Brain microvascular endothelial cell (primary cell): ENCODE results near the gene RDX.
A peak's percentile ranks its signal among the peaks of the same experiment; 100 is the strongest.
"Not testable (repeated sequence)": the region's sequence is repeated elsewhere in the genome, so short reads cannot be mapped to it uniquely, and the experiment has no call there.

ENCODE experiments used
- DNase-seq: peaks from one replicate; pipeline ENCODE4 v3.0.0-alpha.2; 2020
- H3K27ac ChIP-seq: fragments of 250-450 bp; sonication (Bioruptor Pico); 2 replicates; pipeline ENCODE4 v1.5.1; 2020; ENCODE audit warnings: mild to moderate bottlenecking, moderate library complexity
- H3K27me3 ChIP-seq: fragments of 250-450 bp; sonication (Bioruptor Pico); replicated peaks from 2 replicates; pipeline ENCODE4 v1.5.1; 2020; ENCODE audit warnings: mild to moderate bottlenecking
- H3K36me3 ChIP-seq: fragments of 250-450 bp; sonication (Bioruptor Pico); replicated peaks from 2 replicates; pipeline ENCODE4 v1.5.1; 2020; ENCODE audit warnings: mild to moderate bottlenecking
- H3K4me3 ChIP-seq: 2 replicates; pipeline ENCODE4 v1.5.1; 2011; ENCODE audit warnings: low read depth, mild to moderate bottlenecking, control low read depth, low read length, moderate library complexity
- in situ Hi-C: cut with HindIII; loops from 2 replicates; pipeline ENCODE4 v1.10.0; 2017; ENCODE audit warnings: low sequenced_read_pairs, low pct_ligation_motif_present
- TF ChIP-seq, protein P1 (sequence below): IDR thresholded peaks from 2 replicates; pipeline ENCODE4 v1.5.1; 2011; ENCODE audit warnings: low read depth, mild to moderate bottlenecking, moderate library complexity, low read length, control low read depth, inconsistent platforms; ENCODE audit errors: missing control alignments

Gene RDX

DNA sequence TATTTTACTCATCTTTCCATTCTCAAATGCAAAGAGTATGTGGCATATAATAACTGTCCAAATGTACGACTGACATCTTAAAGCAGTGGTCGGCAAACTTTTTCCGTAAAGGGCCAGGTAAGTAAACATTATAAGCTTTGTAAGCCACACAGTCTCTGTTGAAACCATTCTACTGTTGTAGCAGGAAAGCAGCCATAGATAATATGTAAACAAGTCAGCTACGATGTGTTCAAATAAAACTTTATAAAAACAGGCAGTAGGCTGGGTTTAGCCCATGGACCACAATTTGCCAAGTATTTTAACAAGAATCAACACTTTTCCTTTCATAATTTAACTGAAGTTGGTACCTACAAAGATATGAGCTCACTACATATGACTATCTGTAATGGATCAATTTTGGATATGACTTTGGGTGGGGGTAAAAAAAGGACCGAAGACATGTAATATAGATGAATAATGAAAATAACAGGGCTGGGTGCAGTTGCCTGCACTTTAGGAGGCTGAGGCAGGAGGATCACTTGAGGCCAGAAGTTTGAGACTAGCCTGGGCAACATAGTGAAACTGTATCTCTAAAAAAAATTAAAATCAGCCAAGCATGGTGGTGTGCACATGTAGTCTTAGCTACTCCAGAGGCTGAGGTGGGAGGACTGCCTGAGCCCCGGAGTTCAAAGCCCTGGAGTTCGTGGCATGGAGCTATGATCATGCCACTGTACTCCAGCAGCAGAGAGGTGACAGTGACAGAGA lies 5.7 kb downstream of the RDX start:
- H3K4me3 ChIP-seq = no peak overlapping the region
- H3K36me3 ChIP-seq = no peaks in the 10 kb centered on the region
- H3K27ac ChIP-seq = no peak overlapping the region
- H3K27me3 ChIP-seq = no peaks in the 10 kb centered on the region
- in situ Hi-C loops = no loop called here
- DNase-seq = no peak
- TF ChIP-seq, protein P1, sequence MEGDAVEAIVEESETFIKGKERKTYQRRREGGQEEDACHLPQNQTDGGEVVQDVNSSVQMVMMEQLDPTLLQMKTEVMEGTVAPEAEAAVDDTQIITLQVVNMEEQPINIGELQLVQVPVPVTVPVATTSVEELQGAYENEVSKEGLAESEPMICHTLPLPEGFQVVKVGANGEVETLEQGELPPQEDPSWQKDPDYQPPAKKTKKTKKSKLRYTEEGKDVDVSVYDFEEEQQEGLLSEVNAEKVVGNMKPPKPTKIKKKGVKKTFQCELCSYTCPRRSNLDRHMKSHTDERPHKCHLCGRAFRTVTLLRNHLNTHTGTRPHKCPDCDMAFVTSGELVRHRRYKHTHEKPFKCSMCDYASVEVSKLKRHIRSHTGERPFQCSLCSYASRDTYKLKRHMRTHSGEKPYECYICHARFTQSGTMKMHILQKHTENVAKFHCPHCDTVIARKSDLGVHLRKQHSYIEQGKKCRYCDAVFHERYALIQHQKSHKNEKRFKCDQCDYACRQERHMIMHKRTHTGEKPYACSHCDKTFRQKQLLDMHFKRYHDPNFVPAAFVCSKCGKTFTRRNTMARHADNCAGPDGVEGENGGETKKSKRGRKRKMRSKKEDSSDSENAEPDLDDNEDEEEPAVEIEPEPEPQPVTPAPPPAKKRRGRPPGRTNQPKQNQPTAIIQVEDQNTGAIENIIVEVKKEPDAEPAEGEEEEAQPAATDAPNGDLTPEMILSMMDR = no peak

GRCh38 chr11:110289472-110289871 lies 6.9 kb downstream of the RDX start:
- H3K27me3 ChIP-seq = no peaks in the 10 kb centered on the region
- H3K4me3 ChIP-seq = no peak overlapping the region
- no peaks in the 10 kb centered on the region for H3K36me3 ChIP-seq
- peak; percentile 80 for DNase-seq
- in situ Hi-C loops = no loop called here
- TF ChIP-seq, protein P1 = no peak
- no peak overlapping the region for H3K27ac ChIP-seq

DNA sequence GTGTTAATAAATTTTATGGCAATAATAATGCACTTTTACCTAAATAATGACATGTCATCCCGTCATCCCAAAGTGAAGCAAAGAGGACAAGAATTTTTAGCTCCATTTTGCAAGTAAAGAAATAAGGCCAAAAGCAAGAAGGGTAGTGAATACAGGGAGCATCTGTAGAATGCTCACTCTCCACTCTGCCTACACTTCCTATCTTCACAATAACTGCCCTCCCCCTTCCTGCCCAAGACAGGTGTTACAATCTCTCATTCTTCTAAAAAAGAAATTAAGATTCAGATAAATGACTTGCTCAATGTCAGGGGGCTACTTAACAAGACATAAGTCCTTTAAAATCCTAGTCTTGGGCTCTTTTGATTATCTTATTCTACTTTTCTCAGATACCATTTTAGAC lies 8.9 kb downstream of the RDX start:
- Histone ChIP-seq H3K4me3 (no peak overlapping the region), H3K27ac (no peak overlapping the region), H3K36me3 (no peaks in the 10 kb centered on the region), H3K27me3 (no peaks in the 10 kb centered on the region)
- DNase-seq = no peak
- TF ChIP-seq, protein P1 = no peak
- in situ Hi-C loops = no loop called here

DNA sequence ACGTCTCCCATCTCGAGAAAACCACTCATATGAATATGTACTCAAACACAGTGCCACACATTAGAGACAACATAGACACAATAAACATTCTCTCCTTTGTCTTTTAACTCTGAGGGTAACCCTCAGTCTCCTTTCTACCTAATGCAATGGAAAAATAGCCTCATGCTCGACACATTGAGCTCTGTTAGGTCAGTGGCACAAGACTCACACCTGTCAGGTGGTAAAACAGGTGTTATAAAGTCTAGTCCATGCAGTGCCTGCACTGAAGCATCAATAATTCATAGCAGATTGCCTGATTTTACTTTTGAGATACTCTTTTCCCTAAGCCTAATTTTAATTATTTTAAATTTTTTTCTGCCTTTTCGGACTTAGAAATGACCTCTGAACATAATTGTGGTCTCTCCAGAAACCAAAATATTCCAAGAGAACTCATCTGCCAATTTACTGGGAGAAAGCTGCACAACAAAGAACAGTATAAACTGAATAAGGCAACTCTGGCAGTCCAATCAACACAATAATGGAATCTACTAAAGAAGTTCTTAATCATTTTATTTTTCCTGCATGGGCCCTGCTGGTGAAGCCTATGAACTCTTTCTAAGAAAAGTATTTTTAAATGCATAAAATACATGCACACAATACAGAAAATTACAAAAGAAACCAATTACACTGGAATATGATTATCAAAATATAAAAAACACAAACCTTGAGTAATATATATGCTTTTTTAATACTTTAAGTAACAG lies 9.9 kb downstream of the RDX start:
- Histone ChIP-seq H3K27ac (no peak overlapping the region), H3K4me3 (no peak overlapping the region), H3K27me3 (no peaks in the 10 kb centered on the region), H3K36me3 (no peaks in the 10 kb centered on the region)
- TF ChIP-seq, protein P1 = no peak
- no peak for DNase-seq
- in situ Hi-C loops = no loop called here

GRCh38 chr11:110283862-110284261 lies 12.6 kb downstream of the RDX start:
- in situ Hi-C loops = no loop called here
- TF ChIP-seq, protein P1 = no peak

DNA sequence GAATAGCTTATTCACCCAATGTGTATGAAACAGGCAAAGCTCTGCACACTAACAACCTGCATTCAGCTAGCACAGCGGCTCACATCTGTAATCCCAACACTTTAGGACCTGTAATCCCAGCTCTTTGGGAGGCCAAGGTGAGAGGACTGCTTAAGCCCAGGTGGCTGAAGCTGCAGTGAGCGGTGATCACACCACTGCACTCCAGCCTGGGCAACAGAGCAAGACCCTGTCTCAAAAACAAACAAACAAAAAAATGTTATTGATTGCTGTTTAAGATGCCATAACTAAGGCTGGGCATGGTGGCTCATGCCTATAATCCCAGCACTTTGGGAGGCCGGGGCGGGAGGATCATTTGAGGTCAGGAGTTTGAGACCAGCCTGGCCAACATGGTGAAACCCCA lies 15.8 kb downstream of the RDX start:
- in situ Hi-C loops = not testable (repeated sequence)

More at GRCh38 chr11:110283862-110284261, 12.6 kb downstream of the RDX start:
- Histone ChIP-seq H3K27me3 (no peaks in the 10 kb centered on the region), H3K4me3 (no peak overlapping the region), H3K27ac (no peak overlapping the region), H3K36me3 (peaks cover 2% of the 10 kb centered on the region)
- DNase-seq = no peak

More for the DNA sequence above, 15.8 kb downstream of the RDX start:
- not testable (repeated sequence) for H3K27ac ChIP-seq, DNase-seq, H3K4me3 ChIP-seq, H3K36me3 ChIP-seq, H3K27me3 ChIP-seq
